BLaER1 (cell line): ENCODE data around the gene RHOG.
A peak's percentile ranks its signal among the peaks of the same experiment; 100 is the strongest.
"Not testable (repeated sequence)": the region's sequence is repeated elsewhere in the genome, so short reads cannot be mapped to it uniquely, and the experiment has no call there.

Source experiments
- H3K27ac ChIP-seq: shearing (Covaris generic); formaldehyde crosslinking; 2 replicates; pipeline ENCODE4 v1.8.1; 2022
- H3K27me3 ChIP-seq: shearing (Covaris generic); formaldehyde crosslinking; 2 replicates; pipeline ENCODE4 v1.8.1; 2022
- H3K36me3 ChIP-seq: shearing (Covaris generic); formaldehyde crosslinking; 2 replicates; pipeline ENCODE4 v1.8.1; 2022
- H3K4me1 ChIP-seq: shearing (Covaris generic); formaldehyde crosslinking; 2 replicates; pipeline ENCODE4 v1.8.1; 2022
- H3K4me2 ChIP-seq: shearing (Covaris generic); formaldehyde crosslinking; 2 replicates; pipeline ENCODE4 v1.8.1; 2022
- H3K4me3 ChIP-seq: shearing (Covaris generic); formaldehyde crosslinking; 2 replicates; pipeline ENCODE4 v1.8.1; 2022
- H3K9ac ChIP-seq: shearing (Covaris generic); formaldehyde crosslinking; 2 replicates; pipeline ENCODE4 v1.8.1; 2022
- H3K9me3 ChIP-seq: shearing (Covaris generic); formaldehyde crosslinking; 2 replicates; pipeline ENCODE4 v1.8.1; 2022
- H4K20me1 ChIP-seq: shearing (Covaris generic); formaldehyde crosslinking; 2 replicates; pipeline ENCODE4 v1.8.1; 2022
- Cebpa-rat ChIP-seq: shearing (Covaris generic); IDR thresholded peaks from 2 replicates; pipeline ENCODE4 v1.8.1; 2022

RHOG gene

GRCh38 chr11:3815845-3816244 is 24.9 kb downstream of the RHOG start:
- Histone ChIP-seq H3K4me2 (no peak overlapping the region), H3K9ac (no peak overlapping the region), H3K27me3 (no peaks in the 10 kb centered on the region), H3K4me1 (peaks cover 15% of the 10 kb centered on the region), H3K36me3 (peaks cover 46% of the 10 kb centered on the region), H3K4me3 (no peak overlapping the region), H4K20me1 (no peaks in the 10 kb centered on the region), H3K9me3 (no peaks in the 10 kb centered on the region), H3K27ac (no peak overlapping the region)
- no peak for TF ChIP-seq Cebpa-rat

GRCh38 chr11:3814832-3815231 is 25.9 kb downstream of the RHOG start:
- H4K20me1 ChIP-seq, H3K27ac ChIP-seq, H3K4me2 ChIP-seq, H3K4me3 ChIP-seq, H3K27me3 ChIP-seq, H3K9me3 ChIP-seq, H3K9ac ChIP-seq: not testable (repeated sequence)
- Histone ChIP-seq H3K4me1 (peaks cover 15% of the 10 kb centered on the region), H3K36me3 (peaks cover 43% of the 10 kb centered on the region)

- Histone ChIP-seq H3K9ac (no peak overlapping the region), H4K20me1 (0 out of 2 replicates have a peak, but pooled peaks cover 8% of the 10 kb centered on the region), H3K27ac (no peak overlapping the region), H3K4me3 (no peak overlapping the region), H3K36me3 (peaks cover 30% of the 10 kb centered on the region; the same call in 1 of the 2 replicates), H3K4me2 (no peak overlapping the region), H3K27me3 (no peaks in the 10 kb centered on the region), H3K4me1 (peaks cover 13% of the 10 kb centered on the region), H3K9me3 (no peaks in the 10 kb centered on the region)
- no peak for TF ChIP-seq Cebpa-rat
Measured at GRCh38 chr11:3810951-3811350, 29.8 kb downstream of the RHOG start.

GRCh38 chr11:3810446-3810845 is 30.3 kb downstream of the RHOG start:
- H3K27me3 ChIP-seq: no peaks in the 10 kb centered on the region
- no peak overlapping the region for H3K27ac ChIP-seq
- H3K36me3 ChIP-seq: peaks cover 30% of the 10 kb centered on the region; the same call in 1 of the 2 replicates
- no peak overlapping the region for H3K9ac ChIP-seq
- peaks cover 13% of the 10 kb centered on the region for H3K4me1 ChIP-seq
- TF ChIP-seq Cebpa-rat: no peak
- H3K9me3 ChIP-seq: no peaks in the 10 kb centered on the region
- no peak overlapping the region for H3K4me2 ChIP-seq
- H4K20me1 ChIP-seq: 0 out of 2 replicates have a peak, but pooled peaks cover 8% of the 10 kb centered on the region
- no peak overlapping the region for H3K4me3 ChIP-seq

GRCh38 chr11:3809624-3809928 is 31.2 kb downstream of the RHOG start:
- H3K9me3 ChIP-seq: no peaks in the 10 kb centered on the region
- 0 out of 2 replicates have a peak, but pooled peaks cover 8% of the 10 kb centered on the region for H4K20me1 ChIP-seq
- peaks cover 26% of the 10 kb centered on the region; the same call in 1 of the 2 replicates for H3K36me3 ChIP-seq
- H3K4me1 ChIP-seq: peaks cover 13% of the 10 kb centered on the region
- no peak overlapping the region for H3K4me3 ChIP-seq
- H3K9ac ChIP-seq: no peak overlapping the region
- H3K27ac ChIP-seq: no peak overlapping the region
- peak overlapping the region; percentile 87; the same call in 1 of the 2 replicates for H3K4me2 ChIP-seq
- no peak for TF ChIP-seq Cebpa-rat
- no peaks in the 10 kb centered on the region for H3K27me3 ChIP-seq

GRCh38 chr11:3808861-3809623 is 31.7 kb downstream of the RHOG start:
- H4K20me1 ChIP-seq: 0 out of 2 replicates have a peak, but pooled peaks cover 8% of the 10 kb centered on the region
- no peaks in the 10 kb centered on the region for H3K9me3 ChIP-seq
- peak overlapping the region; percentile 87 for H3K4me2 ChIP-seq
- H3K4me3 ChIP-seq: peak overlapping the region; percentile 82
- peak overlapping the region; percentile 83 for H3K9ac ChIP-seq
- TF ChIP-seq Cebpa-rat: no peak
- H3K27ac ChIP-seq: peak overlapping the region; percentile 79
- peaks cover 26% of the 10 kb centered on the region; the same call in 1 of the 2 replicates for H3K36me3 ChIP-seq
- no peaks in the 10 kb centered on the region for H3K27me3 ChIP-seq
- peaks cover 18% of the 10 kb centered on the region for H3K4me1 ChIP-seq

GRCh38 chr11:3807909-3808860 is 32.6 kb downstream of the RHOG start, which contains the start of gene PGAP2:
Gene PGAP2 (plus strand): TSS chr11:3808560. CDS start chr11:3811260, 2,700 bp downstream.
- Histone ChIP-seq H3K9me3 (no peaks in the 10 kb centered on the region), H3K27me3 (no peaks in the 10 kb centered on the region), H3K4me1 (peaks cover 19% of the 10 kb centered on the region), H3K4me3 (peak within 1 kb of the TSS; percentile 82), H3K27ac (peak within 1 kb of the TSS; percentile 79), H3K36me3 (peaks cover 22% of the 10 kb centered on the region; the same call in 1 of the 2 replicates), H4K20me1 (0 out of 2 replicates have a peak, but pooled peaks cover 8% of the 10 kb centered on the region), H3K9ac (peak within 1 kb of the TSS; percentile 83), H3K4me2 (peak within 1 kb of the TSS; percentile 87)
- no peak for TF ChIP-seq Cebpa-rat

- Histone ChIP-seq H3K4me2 (no peak overlapping the region), H3K27ac (no peak overlapping the region), H3K27me3 (no peaks in the 10 kb centered on the region), H3K4me1 (peaks cover 11% of the 10 kb centered on the region), H3K36me3 (no peaks in the 10 kb centered on the region), H3K4me3 (no peak overlapping the region), H3K9me3 (no peaks in the 10 kb centered on the region), H4K20me1 (no peaks in the 10 kb centered on the region), H3K9ac (no peak overlapping the region)
- no peak for TF ChIP-seq Cebpa-rat
Measured at GRCh38 chr11:3803726-3804495, 36.8 kb downstream of the RHOG start.

GRCh38 chr11:3802011-3802790 is 38.6 kb downstream of the RHOG start:
- H3K27ac ChIP-seq: no peak overlapping the region
- TF ChIP-seq Cebpa-rat: no peak
- H4K20me1 ChIP-seq: peaks cover under 1% of the 10 kb centered on the region
- no peaks in the 10 kb centered on the region for H3K27me3 ChIP-seq
- no peaks in the 10 kb centered on the region for H3K9me3 ChIP-seq
- no peak overlapping the region for H3K9ac ChIP-seq
- no peak overlapping the region for H3K4me2 ChIP-seq
- peaks cover 17% of the 10 kb centered on the region for H3K4me1 ChIP-seq
- no peaks in the 10 kb centered on the region for H3K36me3 ChIP-seq
- no peak overlapping the region for H3K4me3 ChIP-seq
